Activated CD8-positive, alpha-beta T cell treated with anti-CD3 and anti-CD28 coated beads, Interleukin-2, amount 10 ng/mL, durations not matched to agents 7 days and 5 days (primary cell): ENCODE results near the gene IFITM1. TPM values are rescaled to one million over a fixed set of nuclear protein-coding genes. Genes with fewer than 3 reads are reported as not detected.

Experiments
- ATAC-seq: fragments of 150-1000 bp; cut with Tn5 transposase; one replicate; pipeline ENCODE4 v1.10.0; 2021; ENCODE audit warnings: moderate library complexity
- CTCF ChIA-PET: fragments of 350-600 bp; sonication (Branson Sonifier 250); formaldehyde crosslinking; loops from one replicate; lab custom pipeline; 2021; ENCODE audit warnings: antibody characterized with exemption; lab: Charles Lee
- POLR2A ChIA-PET: fragments of 350-600 bp; sonication (Branson Sonifier 250); formaldehyde crosslinking; loops from one replicate; lab custom pipeline; 2021; ENCODE audit warnings: antibody characterized with exemption; lab: Charles Lee
- DNase-seq: peaks from one replicate; pipeline ENCODE4 v3.0.0-alpha.2; 2020
- H3K27ac Mint-ChIP-seq: one replicate; pipeline ENCODE4 v1.8.0; 2021; ENCODE audit warnings: mild to moderate bottlenecking, mixed read lengths
- H3K27me3 Mint-ChIP-seq: one replicate; pipeline ENCODE4 v1.8.0; 2021; ENCODE audit warnings: low read depth, mixed read lengths
- H3K36me3 Mint-ChIP-seq: one replicate; pipeline ENCODE4 v1.8.0; 2021; ENCODE audit warnings: low read depth, mixed read lengths
- H3K4me1 Mint-ChIP-seq: one replicate; pipeline ENCODE4 v1.8.0; 2021; ENCODE audit warnings: low read depth, mixed read lengths
- H3K4me3 Mint-ChIP-seq: one replicate; pipeline ENCODE4 v1.8.0; 2021; ENCODE audit warnings: mild to moderate bottlenecking, mixed read lengths
- H3K9me3 Mint-ChIP-seq: one replicate; pipeline ENCODE4 v1.8.0; 2022; ENCODE audit warnings: mixed read lengths; ENCODE audit not compliant: insufficient read depth
- total RNA-seq, 2 experiments: library from RNA; stranded (reverse); gene quantifications; one replicate each; pipeline ENCODE4 v1.2.3, GENCODE V29; 2021

The IFITM1 gene
- total RNA-seq, 2 experiments from 2014 or later, result 1,265 to 1,278 TPM

- Mint-ChIP-seq H3K27me3 (peaks cover 10% of the 10 kb centered on the region), H3K4me1 (peaks cover 32% of the 10 kb centered on the region), H3K4me3 (no peak overlapping the region), H3K27ac (no peak overlapping the region), H3K36me3 (peaks cover 40% of the 10 kb centered on the region), H3K9me3 (peaks cover 9% of the 10 kb centered on the region)
- ATAC-seq, result no peak
- DNase-seq, result no peak
- POLR2A ChIA-PET, result interaction anchor here (0.7 to 1.5 kb wide), 3 partner anchors 9 to 41 kb away, joined by 3 to 6 read pairs (median 3); partner anchors contain the start of gene PGGHG
- CTCF ChIA-PET, result interaction anchor here (1.0 to 3.7 kb wide), 3 partner anchors 25 to 86 kb away, joined by 4 to 32 read pairs (median 4); no protein-coding TSS in a partner anchor
Measured at GRCh38 chr11:276219-276618, 37.6 kb upstream of the IFITM1 start.

GRCh38 chr11:278001-278951 lies 35.6 kb upstream of the IFITM1 start, which contains the start of gene NLRP6:
Gene NLRP6, plus strand, starts transcription at chr11:278407. Its CDS starts 163 bp downstream, at chr11:278570.
- peak within 1 kb of the TSS; percentile 95 for H3K27ac Mint-ChIP-seq
- POLR2A ChIA-PET, result interaction anchor here (1.0 to 8.3 kb wide), 11 partner anchors 7 to 71 kb away, joined by 3 to 115 read pairs (median 7); partner anchors contain the start of genes BET1L, IFITM1, IFITM2 and PGGHG
- DNase-seq, result no peak
- CTCF ChIA-PET, result interaction anchor here (0.9 to 5.7 kb wide), 7 partner anchors 9 to 34 kb away, joined by 3 to 32 read pairs (median 5); partner anchors contain the start of gene PGGHG
- peak within 1 kb of the TSS; percentile 89 for H3K4me3 Mint-ChIP-seq
- H3K9me3 Mint-ChIP-seq, result peaks cover 9% of the 10 kb centered on the region
- peaks cover 50% of the 10 kb centered on the region for H3K4me1 Mint-ChIP-seq
- peaks cover 59% of the 10 kb centered on the region for H3K36me3 Mint-ChIP-seq
- peaks cover 14% of the 10 kb centered on the region for H3K27me3 Mint-ChIP-seq
- peak; percentile 5 for ATAC-seq

GRCh38 chr11:279040-279965 lies 34.5 kb upstream of the IFITM1 start:
- Mint-ChIP-seq H3K36me3 (peaks cover 68% of the 10 kb centered on the region), H3K4me1 (peaks cover 56% of the 10 kb centered on the region), H3K9me3 (peaks cover 9% of the 10 kb centered on the region), H3K27ac (peak overlapping the region; percentile 95), H3K27me3 (peaks cover 12% of the 10 kb centered on the region), H3K4me3 (peak overlapping the region; percentile 89)
- CTCF ChIA-PET, result interaction anchor here (0.9 to 5.7 kb wide), 6 partner anchors 8 to 33 kb away, joined by 3 to 73 read pairs (median 24); partner anchors contain the start of gene PGGHG
- no peak for DNase-seq
- POLR2A ChIA-PET, result interaction anchor here (0.5 to 8.3 kb wide), 13 partner anchors 8 to 227 kb away, joined by 3 to 115 read pairs (median 10); partner anchors contain the start of genes BET1L, IFITM1, IFITM2 and PGGHG
- no peak for ATAC-seq

DNA sequence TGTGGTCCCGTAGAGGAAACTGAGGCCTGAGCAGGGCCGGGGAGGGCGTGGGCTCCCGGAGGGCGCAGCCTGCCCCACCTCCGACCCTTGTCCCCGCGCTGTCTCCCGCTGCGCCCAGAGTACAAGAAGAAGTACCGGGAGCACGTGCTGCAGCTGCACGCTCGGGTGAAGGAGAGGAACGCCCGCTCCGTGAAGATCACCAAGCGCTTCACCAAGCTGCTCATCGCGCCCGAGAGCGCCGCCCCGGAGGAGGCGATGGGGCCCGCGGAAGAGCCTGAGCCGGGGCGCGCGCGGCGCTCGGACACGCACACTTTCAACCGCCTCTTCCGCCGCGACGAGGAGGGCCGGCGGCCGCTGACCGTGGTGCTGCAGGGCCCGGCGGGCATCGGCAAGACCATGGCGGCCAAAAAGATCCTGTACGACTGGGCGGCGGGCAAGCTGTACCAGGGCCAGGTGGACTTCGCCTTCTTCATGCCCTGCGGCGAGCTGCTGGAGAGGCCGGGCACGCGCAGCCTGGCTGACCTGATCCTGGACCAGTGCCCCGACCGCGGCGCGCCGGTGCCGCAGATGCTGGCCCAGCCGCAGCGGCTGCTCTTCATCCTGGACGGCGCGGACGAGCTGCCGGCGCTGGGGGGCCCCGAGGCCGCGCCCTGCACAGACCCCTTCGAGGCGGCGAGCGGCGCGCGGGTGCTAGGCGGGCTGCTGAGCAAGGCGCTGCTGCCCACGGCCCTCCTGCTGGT lies 33.7 kb upstream of the IFITM1 start:
- peaks cover 9% of the 10 kb centered on the region for H3K9me3 Mint-ChIP-seq
- ATAC-seq (peak; percentile 28), DNase-seq (peak; percentile 68)
- CTCF ChIA-PET, result interaction anchor here (0.9 to 5.7 kb wide), 6 partner anchors 7 to 42 kb away, joined by 3 to 73 read pairs (median 10); partner anchors contain the start of gene PGGHG
- peaks cover 55% of the 10 kb centered on the region for H3K4me1 Mint-ChIP-seq
- peak overlapping the region; percentile 90 for H3K27ac Mint-ChIP-seq
- H3K27me3 Mint-ChIP-seq, result peaks cover 9% of the 10 kb centered on the region
- peaks cover 73% of the 10 kb centered on the region for H3K36me3 Mint-ChIP-seq
- POLR2A ChIA-PET, result interaction anchor here (0.6 to 8.3 kb wide), 7 partner anchors 9 to 36 kb away, joined by 3 to 115 read pairs (median 36); partner anchors contain the start of genes IFITM1 and PGGHG
- H3K4me3 Mint-ChIP-seq, result peak overlapping the region; percentile 84

GRCh38 chr11:280706-281485 lies 32.9 kb upstream of the IFITM1 start:
- Mint-ChIP-seq H3K4me3 (peak overlapping the region; percentile 84), H3K27me3 (peaks cover 8% of the 10 kb centered on the region)
- CTCF ChIA-PET, result interaction anchor here (0.9 to 5.7 kb wide), 7 partner anchors 7 to 169 kb away, joined by 3 to 73 read pairs (median 5); partner anchors contain the start of genes PGGHG and PTDSS2

GRCh38 chr11:281486-282161 lies 32.2 kb upstream of the IFITM1 start:
- ATAC-seq, result no peak
- H3K9me3 Mint-ChIP-seq, result peaks cover 1% of the 10 kb centered on the region
- ChIA-PET CTCF (interaction anchor here (1.0 to 5.7 kb wide), 7 partner anchors 14 to 168 kb away, joined by 3 to 73 read pairs (median 3); partner anchors contain the start of genes PSMD13 and PTDSS2), POLR2A (interaction anchor here (0.7 to 8.3 kb wide), 14 partner anchors 10 to 135 kb away, joined by 3 to 115 read pairs (median 10); partner anchors contain the start of genes BET1L, IFITM1, IFITM2 and IFITM5)
- H3K4me3 Mint-ChIP-seq, result peak overlapping the region; percentile 84
- no peak for DNase-seq
- H3K27me3 Mint-ChIP-seq, result peaks cover 6% of the 10 kb centered on the region
- H3K27ac Mint-ChIP-seq, result peak overlapping the region; percentile 89
- peaks cover 72% of the 10 kb centered on the region for H3K36me3 Mint-ChIP-seq
- peaks cover 65% of the 10 kb centered on the region for H3K4me1 Mint-ChIP-seq

More at GRCh38 chr11:280706-281485, 32.9 kb upstream of the IFITM1 start:
- Mint-ChIP-seq H3K4me1 (peaks cover 59% of the 10 kb centered on the region), H3K9me3 (peaks cover 8% of the 10 kb centered on the region), H3K36me3 (peaks cover 77% of the 10 kb centered on the region), H3K27ac (peak overlapping the region; percentile 89)
- ATAC-seq (peak; percentile 20), DNase-seq (peak; percentile 63)
- POLR2A ChIA-PET, result interaction anchor here (0.7 to 8.3 kb wide), 9 partner anchors 10 to 68 kb away, joined by 3 to 115 read pairs (median 30); partner anchors contain the start of genes IFITM1, PGGHG and PSMD13

GRCh38 chr11:282171-282570 lies 31.7 kb upstream of the IFITM1 start:
- Mint-ChIP-seq H3K27me3 (peaks cover 7% of the 10 kb centered on the region), H3K27ac (peak overlapping the region; percentile 89), H3K4me3 (peak overlapping the region; percentile 84), H3K4me1 (peaks cover 67% of the 10 kb centered on the region), H3K36me3 (peaks cover 71% of the 10 kb centered on the region), H3K9me3 (no peaks in the 10 kb centered on the region)
- CTCF ChIA-PET, result interaction anchor here (1.0 to 5.7 kb wide), 5 partner anchors 14 to 45 kb away, joined by 3 to 73 read pairs (median 4); partner anchors contain the start of gene PSMD13
- POLR2A ChIA-PET, result interaction anchor here (1.0 to 8.3 kb wide), 12 partner anchors 10 to 135 kb away, joined by 3 to 115 read pairs (median 10); partner anchors contain the start of genes BET1L, IFITM1, IFITM2 and IFITM5
- DNase-seq (no peak), ATAC-seq (no peak)

DNA sequence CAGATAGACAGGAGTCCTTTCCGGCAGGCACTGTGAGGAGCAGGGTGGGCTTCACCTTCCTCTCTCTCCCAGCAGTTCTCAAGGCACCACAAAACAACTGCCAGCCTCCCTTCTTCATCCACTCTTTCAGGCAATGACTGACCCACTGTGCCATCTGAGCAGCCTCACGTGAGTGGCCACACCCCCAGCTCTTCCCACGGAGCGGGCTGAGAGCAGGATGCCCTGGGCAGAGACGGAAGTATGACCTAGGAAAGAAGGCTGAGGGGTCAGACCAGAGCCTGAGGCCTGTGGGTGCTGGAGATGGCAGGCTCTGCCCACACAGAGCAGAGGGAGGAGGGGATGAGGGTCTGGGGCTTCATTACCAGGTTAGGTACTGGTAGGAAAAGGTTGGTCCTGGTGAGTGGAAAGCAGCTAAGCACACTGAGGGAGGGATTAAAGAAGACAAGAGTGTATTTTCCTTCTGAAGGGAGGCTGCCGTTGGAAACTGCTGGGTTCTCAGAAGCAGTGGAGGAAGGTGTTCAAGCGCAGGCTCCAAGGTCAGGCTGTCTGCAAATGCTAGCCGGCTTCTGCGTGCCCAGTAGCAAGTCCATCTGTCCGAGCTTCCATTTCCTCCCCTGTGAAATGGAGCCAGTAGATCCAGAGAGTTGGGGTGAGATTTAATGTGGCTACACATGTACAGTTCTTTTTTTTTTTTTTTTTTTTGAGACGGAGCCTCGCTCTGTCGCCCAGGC lies 31.0 kb upstream of the IFITM1 start:
- ChIA-PET CTCF (interaction anchor here (0.7 to 5.7 kb wide), 9 partner anchors 15 to 75 kb away, joined by 3 to 73 read pairs (median 4); partner anchors contain the start of genes BET1L, PSMD13 and RIC8A), POLR2A (interaction anchor here (0.7 to 8.3 kb wide), 15 partner anchors 9 to 134 kb away, joined by 3 to 115 read pairs (median 8); partner anchors contain the start of genes BET1L, IFITM1, IFITM2 and IFITM5)
- Mint-ChIP-seq H3K4me3 (peak overlapping the region; percentile 84), H3K36me3 (peaks cover 68% of the 10 kb centered on the region), H3K4me1 (peaks cover 64% of the 10 kb centered on the region), H3K27ac (peak overlapping the region; percentile 89), H3K9me3 (no peaks in the 10 kb centered on the region), H3K27me3 (peaks cover 6% of the 10 kb centered on the region)
- DNase-seq, result peak; percentile 49
- ATAC-seq, result peak; percentile 3
